K562 (cell line): ENCODE data around the gene DIS3L2. TPM values are rescaled to one million over a fixed set of nuclear protein-coding genes. Genes with fewer than 3 reads are reported as not detected.

Experiments
- BHLHE40 ChIP-seq: IDR thresholded peaks from 2 replicates; pipeline ENCODE4 v1.6.1; 2011; ENCODE audit warnings: low read length, improper control_type of control experiment
- CBX8 ChIP-seq: fragments of 200-600 bp; sonication (generic); IDR thresholded peaks from 2 replicates; pipeline ENCODE4 v1.6.1; 2012; ENCODE audit warnings: borderline replicate concordance, mixed run types, low read depth, mild to moderate bottlenecking, moderate library complexity, mixed read lengths, low read length, control low read depth, inconsistent platforms; ENCODE audit not compliant: poor library complexity, severe bottlenecking; ENCODE audit errors: extremely low read depth
- HDAC1 ChIP-seq, 2 experiments: fragments of 450-650 bp; IDR thresholded peaks; 2 replicates each; pipeline ENCODE4 v1.6.1; 2016 to 2017; ENCODE audit warnings: inconsistent platforms in 1 of 2, mild to moderate bottlenecking in 1 of 2, moderate library complexity in 1 of 2
- HLTF ChIP-seq: fragments of 450-650 bp; IDR thresholded peaks from 2 replicates; pipeline ENCODE4 v1.6.1; 2016
- KDM4B ChIP-seq, 2 experiments: fragments of 450-650 bp in 1 of 2; sonication (generic) in 1 of 2; IDR thresholded peaks; 2 replicates each; pipeline ENCODE4 v1.6.1; 2016 to 2017; ENCODE audit warnings: borderline replicate concordance in 2 of 2, antibody characterized with exemption in 1 of 2, low read depth in 1 of 2, mild to moderate bottlenecking in 1 of 2
- MCM7 ChIP-seq, 2 experiments: fragments of 450-650 bp; IDR thresholded peaks; 2 replicates each; pipeline ENCODE4 v1.6.1; 2016 to 2018
- MYC ChIP-seq, 2 experiments: fragments of 250-450 bp in 1 of 2; sonication (Bioruptor Pico) in 1 of 2; IDR thresholded peaks; 2 replicates each; pipeline versions ENCODE4 v1.5.1 to v1.6.1; 2012 to 2021; ENCODE audit warnings: low read depth in 2 of 2, borderline replicate concordance in 1 of 2, improper control_type of control experiment in 1 of 2, low read length in 1 of 2, mild to moderate bottlenecking in 1 of 2, moderate library complexity in 1 of 2
- ZBTB1 ChIP-seq: sonication (generic); formaldehyde crosslinking; IDR thresholded peaks from 2 replicates; pipeline ENCODE4 v1.8.1; 2023; ENCODE audit warnings: missing genetic modification reagents, low read depth, mild to moderate bottlenecking, borderline replicate concordance
- ZNF140 ChIP-seq: fragments of 250-450 bp; sonication (Bioruptor Pico); IDR thresholded peaks from 2 replicates; pipeline ENCODE4 v1.8.0; 2021; ENCODE audit warnings: moderate library complexity, mild to moderate bottlenecking, inconsistent platforms
- ZNF551 ChIP-seq: fragments of 250-450 bp; sonication (Bioruptor Pico); IDR thresholded peaks from 2 replicates; pipeline ENCODE4 v1.5.0; 2021; ENCODE audit warnings: mild to moderate bottlenecking, moderate library complexity
- polyA plus RNA-seq, 8 experiments: library from polyadenylated mRNA; depleted of rRNA in 4 of 8; stranded (reverse) in 5 of 8; unstranded in 3 of 8; fragments of >200 nt; fragmentation: Nextera tagmentation in 2 of 8; fragmentation: Illumina TruSeq in 1 of 8; extraction: Ambion mirVana in 2 of 8; extraction: Trizol in 1 of 8; gene quantifications; 2 replicates each; pipeline versions ENCODE4 v1.2.1 to v1.2.3, GENCODE V29; 2011 to 2014; ENCODE audit warnings: inconsistent platforms in 1 of 8, missing spikeins in 1 of 8
- total RNA-seq, 7 experiments: library from RNA; depleted of rRNA in 6 of 7; stranded (reverse); fragments of >200 nt in 6 of 7; fragmentation: Illumina TruSeq in 2 of 7; extraction: Trizol in 2 of 7; gene quantifications; 2 replicates each; pipeline versions ENCODE4 v1.2.1 to v1.2.3, GENCODE V29; 2011 to 2021; ENCODE audit warnings: low replicate concordance in 1 of 7
- TF ChIP-seq, protein P1 (sequence below): sonication (generic); formaldehyde crosslinking; IDR thresholded peaks from 2 replicates; pipeline ENCODE4 v1.8.1; 2022; ENCODE audit warnings: missing genetic modification reagents
- TF ChIP-seq, protein P2 (sequence below): conservative IDR thresholded peaks from 2 replicates; pipeline ENCODE4 v1.6.1; 2011; ENCODE audit warnings: low read depth, mild to moderate bottlenecking, low read length; ENCODE audit not compliant: control insufficient read depth
- TF ChIP-seq, protein P3 (sequence below): sonication (generic); formaldehyde crosslinking; IDR thresholded peaks from 2 replicates; pipeline ENCODE4 v1.5.0; 2020; ENCODE audit warnings: missing genetic modification reagents

The DIS3L2 gene
- total and polyA plus RNA-seq, 9 of the 15 experiments (the other 6 are each of a cell fraction or from before 2014, with no cell fraction given) = 1.5 to 19.2 (median 11.2) TPM

DNA sequence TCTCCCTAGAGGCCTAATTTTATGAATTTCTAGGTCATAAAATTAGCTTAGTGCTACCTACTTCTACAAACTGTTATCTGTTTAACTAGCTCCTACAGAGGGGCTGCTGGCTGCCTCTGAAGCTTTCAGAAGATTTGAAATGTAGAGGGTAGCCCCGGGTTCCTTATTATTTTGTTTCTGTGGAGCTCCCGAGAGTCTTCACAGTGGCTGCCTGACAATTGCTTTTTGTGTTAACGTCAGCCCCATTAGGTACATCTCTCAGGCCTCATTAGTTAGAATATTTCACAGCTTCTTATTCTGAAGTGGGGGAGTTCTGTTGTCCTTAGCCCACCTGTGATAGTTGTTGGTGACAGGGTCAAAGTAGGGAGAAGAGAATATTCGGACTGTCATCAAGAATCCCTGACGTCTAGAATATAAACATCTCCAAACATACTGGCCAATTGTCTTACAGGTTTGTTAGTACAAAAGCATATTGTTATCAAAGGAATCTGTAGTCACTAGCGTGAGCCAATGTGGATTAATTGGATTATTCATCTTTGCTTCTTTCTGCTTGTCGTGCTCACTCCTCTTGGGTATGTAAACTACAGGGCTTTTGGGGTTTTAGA is 77.5 kb downstream of the DIS3L2 start (continued):
- TF ChIP-seq, protein P1, sequence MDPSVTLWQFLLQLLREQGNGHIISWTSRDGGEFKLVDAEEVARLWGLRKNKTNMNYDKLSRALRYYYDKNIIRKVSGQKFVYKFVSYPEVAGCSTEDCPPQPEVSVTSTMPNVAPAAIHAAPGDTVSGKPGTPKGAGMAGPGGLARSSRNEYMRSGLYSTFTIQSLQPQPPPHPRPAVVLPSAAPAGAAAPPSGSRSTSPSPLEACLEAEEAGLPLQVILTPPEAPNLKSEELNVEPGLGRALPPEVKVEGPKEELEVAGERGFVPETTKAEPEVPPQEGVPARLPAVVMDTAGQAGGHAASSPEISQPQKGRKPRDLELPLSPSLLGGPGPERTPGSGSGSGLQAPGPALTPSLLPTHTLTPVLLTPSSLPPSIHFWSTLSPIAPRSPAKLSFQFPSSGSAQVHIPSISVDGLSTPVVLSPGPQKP (CRISPR knock-in tag) = no peak
- TF ChIP-seq MYC (IDR thresholded peaks at IDR 0.05; ENCODE audit: low read depth, low read length) (no peak), MYC (CRISPR knock-in tag; IDR thresholded peaks at IDR 0.05; ENCODE audit: borderline replicate concordance, low read depth) (no peak), ZBTB1 (no peak), KDM4B (IDR thresholded peaks at IDR 0.05; ENCODE audit: borderline replicate concordance in 2 of 2, low read depth in 1 of 2) (no peak), MCM7 (IDR thresholded peaks at IDR 0.05) (no peak), HDAC1 (IDR thresholded peaks at IDR 0.05) (no peak), HLTF (no peak), ZNF140 (no peak), BHLHE40 (no peak), CBX8 (no peak), ZNF551 (CRISPR knock-in tag) (no peak)
- TF ChIP-seq, protein P2, sequence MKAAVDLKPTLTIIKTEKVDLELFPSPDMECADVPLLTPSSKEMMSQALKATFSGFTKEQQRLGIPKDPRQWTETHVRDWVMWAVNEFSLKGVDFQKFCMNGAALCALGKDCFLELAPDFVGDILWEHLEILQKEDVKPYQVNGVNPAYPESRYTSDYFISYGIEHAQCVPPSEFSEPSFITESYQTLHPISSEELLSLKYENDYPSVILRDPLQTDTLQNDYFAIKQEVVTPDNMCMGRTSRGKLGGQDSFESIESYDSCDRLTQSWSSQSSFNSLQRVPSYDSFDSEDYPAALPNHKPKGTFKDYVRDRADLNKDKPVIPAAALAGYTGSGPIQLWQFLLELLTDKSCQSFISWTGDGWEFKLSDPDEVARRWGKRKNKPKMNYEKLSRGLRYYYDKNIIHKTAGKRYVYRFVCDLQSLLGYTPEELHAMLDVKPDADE = no peak
- TF ChIP-seq, protein P3, sequence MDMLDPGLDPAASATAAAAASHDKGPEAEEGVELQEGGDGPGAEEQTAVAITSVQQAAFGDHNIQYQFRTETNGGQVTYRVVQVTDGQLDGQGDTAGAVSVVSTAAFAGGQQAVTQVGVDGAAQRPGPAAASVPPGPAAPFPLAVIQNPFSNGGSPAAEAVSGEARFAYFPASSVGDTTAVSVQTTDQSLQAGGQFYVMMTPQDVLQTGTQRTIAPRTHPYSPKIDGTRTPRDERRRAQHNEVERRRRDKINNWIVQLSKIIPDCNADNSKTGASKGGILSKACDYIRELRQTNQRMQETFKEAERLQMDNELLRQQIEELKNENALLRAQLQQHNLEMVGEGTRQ = no peak
